A673 (cell line): Measurements from ENCODE around the gene ZBTB21. TPM values are rescaled to one million over a fixed set of nuclear protein-coding genes. Genes with fewer than 3 reads are reported as not detected.

ENCODE experiments used
- BruUV-seq: library from RNA; stranded (reverse); fragments of 400-500 nt; replicated peaks from 2 replicates; lab custom pipeline; 2021; lab: Mats Ljungman, UMichigan
- CTCF ChIA-PET: fragments of 300-600 bp; sonication (Branson Sonifier 250); formaldehyde crosslinking; loops from one replicate; lab custom pipeline; 2022; ENCODE audit warnings: antibody characterized with exemption; lab: Charles Lee
- POLR2A ChIA-PET: fragments of 300-600 bp; sonication (Branson Sonifier 250); formaldehyde crosslinking; loops from one replicate; lab custom pipeline; 2022; ENCODE audit warnings: antibody characterized with exemption; ENCODE audit not compliant: low non-redundant PET; lab: Charles Lee
- DNase-seq: peaks from one replicate; pipeline ENCODE4 v3.0.0-alpha.2; 2015; ENCODE audit warnings: low spot score
- H3K27ac ChIP-seq: fragments of 200-600 bp; sonication (generic); 2 replicates; pipeline ENCODE4 v1.5.1; 2016; ENCODE audit warnings: mixed run types, low read depth, mild to moderate bottlenecking, mixed read lengths, antibody characterized with exemption, low read length; ENCODE audit not compliant: poor library complexity, severe bottlenecking
- H3K27me3 ChIP-seq: fragments of 200-600 bp; sonication (generic); replicated peaks from 2 replicates; pipeline ENCODE4 v1.6.1; 2017; ENCODE audit warnings: mixed run types, low read depth, mild to moderate bottlenecking, mixed read lengths, antibody characterized with exemption, low read length; ENCODE audit not compliant: insufficient read depth, poor library complexity
- H3K36me3 ChIP-seq: fragments of 200-600 bp; sonication (generic); 2 replicates; pipeline ENCODE4 v1.6.1; 2016; ENCODE audit warnings: mixed run types, mild to moderate bottlenecking, mixed read lengths, antibody characterized with exemption, low read length; ENCODE audit not compliant: insufficient read depth, poor library complexity, severe bottlenecking
- H3K4me1 ChIP-seq: fragments of 200-600 bp; sonication (generic); 2 replicates; pipeline ENCODE4 v1.6.1; 2017; ENCODE audit warnings: mixed run types, mild to moderate bottlenecking, mixed read lengths, antibody characterized with exemption, low read length; ENCODE audit not compliant: insufficient read depth, poor library complexity, severe bottlenecking
- H3K4me3 ChIP-seq: fragments of 200-600 bp; sonication (generic); 2 replicates; pipeline ENCODE4 v1.5.1; 2016; ENCODE audit warnings: low read depth, mixed run types, mild to moderate bottlenecking, mixed read lengths, low read length; ENCODE audit not compliant: poor library complexity, severe bottlenecking
- H3K9me3 ChIP-seq: fragments of 200-600 bp; sonication (generic); 2 replicates; pipeline ENCODE4 v1.6.1; 2016; ENCODE audit warnings: mixed run types, low read depth, mild to moderate bottlenecking, mixed read lengths, antibody characterized with exemption, low read length; ENCODE audit not compliant: poor library complexity, severe bottlenecking
- EZH2 ChIP-seq: fragments of 200-600 bp; sonication (generic); IDR thresholded peaks from 2 replicates; pipeline ENCODE4 v1.6.1; 2017; ENCODE audit warnings: borderline replicate concordance, low read depth, mild to moderate bottlenecking, mixed read lengths, antibody characterized with exemption, low read length; ENCODE audit not compliant: poor library complexity, severe bottlenecking
- intact Hi-C: fragments of 100-400 bp; cut with micrococcal nuclease; formaldehyde crosslinking; loops from one replicate; pipeline ENCODE4 v1.10.0; 2022; ENCODE audit not compliant: unreplicated experiment
- total RNA-seq: library from RNA; stranded (reverse); gene quantifications from 2 replicates; pipeline ENCODE4 v1.2.3, GENCODE V29; 2021
- TF ChIP-seq, protein P1 (sequence below): fragments of 300-800, 200-600 bp; sonication (generic); conservative IDR thresholded peaks from 2 replicates; pipeline ENCODE4 v1.5.1; 2017; ENCODE audit warnings: low read depth, mild to moderate bottlenecking, antibody characterized with exemption, low read length, moderate library complexity, mixed read lengths

Gene ZBTB21
- total RNA-seq, 1 experiment from 2014 or later: 20.7 TPM

DNA sequence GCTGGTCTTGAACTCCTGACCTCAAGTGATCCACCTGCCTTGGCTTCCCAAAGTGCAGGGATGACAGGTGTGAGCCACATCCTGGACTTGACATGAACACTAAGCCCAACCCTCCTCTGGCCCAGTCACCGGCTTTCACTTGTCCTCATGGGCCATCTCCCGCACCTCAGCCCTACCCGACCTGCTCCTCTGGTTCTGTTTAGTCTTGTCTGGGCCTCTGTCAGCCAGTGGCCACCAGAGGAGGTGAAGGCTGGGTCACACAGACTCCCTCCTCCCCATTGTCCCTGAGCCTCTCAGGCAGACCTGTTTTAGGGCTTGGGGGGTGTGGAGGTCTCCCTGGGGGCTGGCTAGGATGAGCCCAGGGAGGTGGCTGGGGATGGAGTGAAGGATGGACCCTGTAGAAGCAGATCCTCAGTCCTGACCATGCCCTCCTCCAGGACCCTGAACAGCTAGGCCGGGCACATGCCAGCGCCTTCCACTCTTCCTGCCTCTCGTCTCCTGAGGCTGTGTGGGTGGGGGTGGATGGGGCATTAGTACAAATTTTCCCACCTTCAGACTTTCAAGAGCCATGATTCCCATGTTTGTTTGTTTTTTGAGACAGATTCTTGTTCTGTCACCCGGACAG lies 34.8 kb upstream of the ZBTB21 start:
- Histone ChIP-seq H3K27ac (no peak overlapping the region), H3K36me3 (no peaks in the 10 kb centered on the region), H3K9me3 (no peaks in the 10 kb centered on the region), H3K27me3 (no peaks in the 10 kb centered on the region), H3K4me3 (no peak overlapping the region), H3K4me1 (peaks cover 3% of the 10 kb centered on the region)
- DNase-seq: no peak
- no peak for TF ChIP-seq EZH2
- TF ChIP-seq, protein P1, sequence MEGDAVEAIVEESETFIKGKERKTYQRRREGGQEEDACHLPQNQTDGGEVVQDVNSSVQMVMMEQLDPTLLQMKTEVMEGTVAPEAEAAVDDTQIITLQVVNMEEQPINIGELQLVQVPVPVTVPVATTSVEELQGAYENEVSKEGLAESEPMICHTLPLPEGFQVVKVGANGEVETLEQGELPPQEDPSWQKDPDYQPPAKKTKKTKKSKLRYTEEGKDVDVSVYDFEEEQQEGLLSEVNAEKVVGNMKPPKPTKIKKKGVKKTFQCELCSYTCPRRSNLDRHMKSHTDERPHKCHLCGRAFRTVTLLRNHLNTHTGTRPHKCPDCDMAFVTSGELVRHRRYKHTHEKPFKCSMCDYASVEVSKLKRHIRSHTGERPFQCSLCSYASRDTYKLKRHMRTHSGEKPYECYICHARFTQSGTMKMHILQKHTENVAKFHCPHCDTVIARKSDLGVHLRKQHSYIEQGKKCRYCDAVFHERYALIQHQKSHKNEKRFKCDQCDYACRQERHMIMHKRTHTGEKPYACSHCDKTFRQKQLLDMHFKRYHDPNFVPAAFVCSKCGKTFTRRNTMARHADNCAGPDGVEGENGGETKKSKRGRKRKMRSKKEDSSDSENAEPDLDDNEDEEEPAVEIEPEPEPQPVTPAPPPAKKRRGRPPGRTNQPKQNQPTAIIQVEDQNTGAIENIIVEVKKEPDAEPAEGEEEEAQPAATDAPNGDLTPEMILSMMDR: no peak
- intact Hi-C loops: no loop called here
- POLR2A ChIA-PET: no interaction called here
- BruUV-seq: no TSS peak
- CTCF ChIA-PET: no interaction called here

DNA sequence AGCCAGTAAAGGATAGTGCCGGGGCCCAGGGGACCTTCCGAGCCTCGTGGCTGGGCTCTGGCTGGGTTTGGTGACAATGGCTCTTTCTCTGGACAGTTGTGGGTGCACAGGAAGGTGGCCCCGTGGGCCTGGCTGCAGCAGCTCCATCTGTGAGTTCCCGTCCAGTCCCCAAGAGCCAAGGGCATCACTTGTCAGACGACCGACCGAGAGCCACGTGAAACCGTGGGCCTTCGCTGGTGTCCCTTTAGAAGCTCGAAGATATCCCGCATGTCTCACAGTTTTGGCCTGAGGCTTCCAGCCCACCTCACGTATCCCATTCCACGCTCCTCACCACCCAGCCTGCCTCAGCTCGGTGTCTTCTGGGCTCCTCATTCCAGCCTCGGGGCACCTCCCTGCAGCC lies 33.8 kb upstream of the ZBTB21 start:
- TF ChIP-seq, protein P1: no peak
- no peak for TF ChIP-seq EZH2
- Histone ChIP-seq H3K4me1 (peaks cover 7% of the 10 kb centered on the region), H3K4me3 (no peak overlapping the region), H3K27me3 (no peaks in the 10 kb centered on the region), H3K27ac (no peak overlapping the region), H3K36me3 (no peaks in the 10 kb centered on the region), H3K9me3 (no peaks in the 10 kb centered on the region)
- intact Hi-C loops: no loop called here
- ChIA-PET CTCF (no interaction called here), POLR2A (no interaction called here)
- no TSS peak for BruUV-seq
- no peak for DNase-seq

DNA sequence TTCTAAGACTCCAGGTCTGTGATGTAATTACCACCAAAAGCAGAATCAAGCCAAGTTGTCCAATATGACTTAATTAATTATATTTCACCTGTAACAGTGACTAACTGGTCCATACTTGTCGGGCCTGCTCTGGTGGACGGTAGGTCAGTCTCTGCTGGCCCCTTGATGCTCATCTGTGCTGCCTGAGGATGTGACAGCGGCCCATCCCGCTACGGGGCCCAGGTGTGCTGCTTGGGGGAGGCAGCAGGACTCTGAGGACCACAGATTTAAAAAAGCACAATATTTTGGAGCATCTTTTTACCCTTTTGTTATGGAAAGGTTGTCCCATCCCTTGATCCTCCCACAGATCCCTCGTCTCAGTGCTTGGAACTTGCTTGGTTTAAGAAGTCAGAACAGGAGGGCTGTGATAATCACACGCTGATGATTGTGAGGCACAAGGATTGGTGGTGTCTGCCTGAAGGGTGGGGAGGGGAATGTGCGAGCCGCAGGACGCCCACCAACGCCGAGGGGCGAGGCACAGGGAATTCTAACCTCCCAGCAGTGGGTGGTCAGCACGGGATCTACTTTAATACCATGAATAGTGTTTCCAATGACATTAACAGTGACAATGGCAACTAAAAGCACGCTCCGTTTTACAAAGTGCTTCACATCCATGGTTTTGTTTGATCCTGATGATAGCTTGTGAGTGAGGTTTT lies 33.2 kb upstream of the ZBTB21 start:
- ChIA-PET POLR2A (no interaction called here), CTCF (no interaction called here)
- no peak overlapping the region for H3K27ac ChIP-seq
- H3K4me1 ChIP-seq: peaks cover 7% of the 10 kb centered on the region
- intact Hi-C loops: no loop called here
- H3K9me3 ChIP-seq: no peaks in the 10 kb centered on the region
- no peak for DNase-seq
- TF ChIP-seq EZH2: no peak
- TF ChIP-seq, protein P1: no peak
- BruUV-seq: no TSS peak
- H3K4me3 ChIP-seq: no peak overlapping the region
- no peaks in the 10 kb centered on the region for H3K36me3 ChIP-seq
- no peaks in the 10 kb centered on the region for H3K27me3 ChIP-seq
